ENCODE data around the gene KCNJ12.
"Not testable (repeated sequence)": the region's sequence is repeated elsewhere in the genome, so short reads cannot be mapped to it uniquely, and the experiment has no call there.

The KCNJ12 gene

DNA sequence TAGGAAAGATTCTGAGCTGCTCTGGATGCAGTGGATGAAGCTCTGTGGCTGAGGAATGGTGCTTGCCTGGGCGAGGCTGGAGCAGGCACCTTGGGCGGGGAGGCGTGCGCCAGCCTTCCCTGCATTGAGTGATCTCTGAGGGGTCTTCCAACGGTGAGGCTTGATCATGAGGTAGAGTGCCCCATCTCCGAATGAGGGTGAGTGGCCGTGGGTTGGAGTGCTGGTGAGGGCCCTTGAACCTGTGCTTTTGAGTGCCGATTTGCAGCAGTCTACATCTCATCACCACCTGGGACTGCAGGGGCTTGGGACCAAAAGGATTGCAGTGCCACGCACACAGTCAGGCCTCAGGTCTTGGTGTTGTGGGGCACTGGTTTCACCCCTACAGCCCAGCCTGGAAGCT lies 34.2 kb downstream of the KCNJ12 start:
- H3K4me3 ChIP-seq (ENCODE audit: control insufficient read depth, low read depth, low read length); DNase-seq (ENCODE audit: low read depth): not testable (repeated sequence)

DNA sequence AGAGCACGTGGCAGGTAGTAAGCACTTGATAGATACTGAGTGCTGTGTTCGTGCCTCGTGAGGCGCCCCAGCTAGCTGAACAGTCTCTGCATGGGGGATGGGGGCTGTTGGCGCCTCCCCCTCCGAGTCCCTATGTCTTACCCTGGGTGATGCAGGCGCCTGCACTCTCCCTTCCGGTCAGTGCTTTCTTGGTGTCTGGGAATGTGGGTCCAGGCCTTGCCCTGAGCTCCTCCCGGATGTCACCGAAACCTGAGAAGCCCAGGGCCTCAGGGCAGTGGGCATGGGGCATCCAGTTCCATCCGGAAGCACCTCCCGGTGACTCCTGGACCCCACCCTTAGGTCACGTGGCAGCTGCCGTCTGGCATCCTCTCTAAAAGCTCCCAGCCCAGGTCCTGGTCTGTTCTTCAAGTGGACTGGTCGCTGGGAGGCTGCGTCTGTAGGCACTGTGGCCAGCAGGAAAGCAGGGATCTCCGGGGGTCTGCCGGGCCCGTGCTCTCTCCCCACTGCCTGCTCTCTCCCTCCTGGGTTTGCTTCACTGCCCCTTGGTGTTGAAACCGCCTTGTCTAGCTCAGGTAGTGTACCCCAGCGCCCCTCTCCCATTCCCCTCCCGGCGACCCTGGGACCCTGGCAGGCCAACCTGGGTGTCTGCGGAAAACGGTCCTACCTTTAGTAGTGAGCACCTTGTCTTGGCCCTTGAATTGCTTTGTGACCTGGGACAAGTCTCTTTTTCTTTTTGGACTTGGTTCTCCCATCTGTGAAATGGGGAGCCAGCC lies 34.9 kb downstream of the KCNJ12 start:
- H3K4me3 ChIP-seq (ENCODE audit: control insufficient read depth, low read depth, low read length); DNase-seq (ENCODE audit: low read depth): not testable (repeated sequence)

DNA sequence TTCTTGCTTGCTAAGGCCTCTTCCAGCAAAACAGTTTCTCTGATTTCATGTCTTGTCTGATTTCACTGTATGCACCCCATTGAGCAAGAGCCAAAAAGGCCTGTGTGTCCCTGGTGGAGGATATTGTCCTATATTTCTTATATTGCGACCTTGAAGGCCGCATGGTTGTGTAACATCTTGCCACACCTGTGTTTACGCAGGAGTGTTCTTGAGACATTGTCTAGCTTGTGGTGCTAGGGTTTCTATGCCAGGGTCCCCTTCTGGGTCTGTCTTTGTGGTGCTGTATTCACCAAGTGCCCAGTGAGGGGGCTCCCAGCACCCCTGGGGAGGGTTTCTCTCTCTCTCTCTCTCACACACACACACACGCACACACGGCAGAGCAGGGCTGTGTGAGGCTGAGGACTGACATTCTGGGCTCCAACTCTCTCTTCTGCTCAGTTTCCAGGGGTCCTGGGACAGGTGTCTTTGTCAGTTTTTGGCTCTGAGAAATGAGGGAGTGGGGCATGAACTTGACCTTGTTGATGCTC lies 35.6 kb downstream of the KCNJ12 start:
- DNase-seq (ENCODE audit: low read depth); H3K4me3 ChIP-seq (ENCODE audit: control insufficient read depth, low read depth, low read length): not testable (repeated sequence)

DNA sequence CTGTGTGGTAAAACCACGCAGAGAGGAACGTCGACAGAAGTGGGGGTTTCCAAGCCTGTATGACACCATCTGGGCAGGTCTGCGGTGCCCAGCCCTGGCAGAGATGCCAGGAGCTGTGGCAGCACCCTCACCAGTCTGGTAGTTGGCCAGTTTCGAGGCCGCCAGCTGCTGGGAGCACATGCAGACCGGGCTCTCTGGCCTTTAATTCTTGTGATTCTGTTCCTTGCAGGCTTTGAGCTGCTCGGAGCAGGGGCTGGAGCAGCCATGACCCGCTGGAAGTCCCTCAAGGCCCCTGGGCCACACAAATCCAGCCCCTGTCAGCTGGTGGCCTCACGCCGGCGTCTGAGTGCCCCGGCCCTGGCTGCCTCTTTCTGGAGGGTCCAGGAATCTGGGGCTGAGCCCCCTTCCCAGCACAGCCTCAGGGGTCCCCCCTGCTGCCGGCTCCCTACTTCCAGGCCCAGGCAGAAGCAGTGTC lies 36.1 kb downstream of the KCNJ12 start:
- DNase-seq (ENCODE audit: low read depth); H3K4me3 ChIP-seq (ENCODE audit: control insufficient read depth, low read depth, low read length): not testable (repeated sequence)

DNA sequence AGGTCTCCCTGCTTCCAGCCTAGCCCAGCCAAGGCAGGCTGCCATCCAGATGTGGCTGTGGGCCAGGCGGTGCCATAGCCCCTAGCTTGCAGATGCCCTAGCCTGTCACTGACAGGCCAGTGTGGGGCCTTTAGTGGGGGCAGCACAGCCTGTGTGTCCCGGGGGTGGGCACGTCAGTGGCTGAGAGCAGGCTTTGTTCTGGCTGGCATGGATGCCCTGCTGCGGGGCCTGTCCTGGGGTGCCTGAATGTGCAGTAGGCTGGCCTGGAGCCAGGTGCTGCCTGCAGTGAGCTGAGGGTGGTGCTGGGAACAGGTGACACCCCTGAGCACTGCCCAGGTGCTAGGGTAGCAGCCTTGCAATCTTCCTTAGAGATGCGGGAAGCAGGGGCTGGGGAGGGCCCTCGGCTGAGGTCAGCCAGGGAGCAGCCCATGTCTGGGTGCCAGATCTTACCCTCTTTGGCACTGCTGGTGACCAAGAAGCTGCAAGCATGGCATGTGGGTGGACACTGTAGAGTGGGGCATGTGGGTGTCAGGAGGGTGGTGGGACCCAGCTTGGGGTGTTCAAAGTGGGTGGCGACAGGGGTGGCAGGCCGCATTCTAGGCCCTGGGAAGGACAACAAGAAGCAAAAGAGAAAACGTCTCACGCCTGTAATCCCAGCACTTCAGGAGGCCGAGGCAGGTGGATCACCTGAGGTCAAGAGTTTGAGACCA lies 37.6 kb downstream of the KCNJ12 start:
- not testable (repeated sequence) for H3K4me3 ChIP-seq (ENCODE audit: control insufficient read depth, low read depth, low read length); DNase-seq (ENCODE audit: low read depth)

DNA sequence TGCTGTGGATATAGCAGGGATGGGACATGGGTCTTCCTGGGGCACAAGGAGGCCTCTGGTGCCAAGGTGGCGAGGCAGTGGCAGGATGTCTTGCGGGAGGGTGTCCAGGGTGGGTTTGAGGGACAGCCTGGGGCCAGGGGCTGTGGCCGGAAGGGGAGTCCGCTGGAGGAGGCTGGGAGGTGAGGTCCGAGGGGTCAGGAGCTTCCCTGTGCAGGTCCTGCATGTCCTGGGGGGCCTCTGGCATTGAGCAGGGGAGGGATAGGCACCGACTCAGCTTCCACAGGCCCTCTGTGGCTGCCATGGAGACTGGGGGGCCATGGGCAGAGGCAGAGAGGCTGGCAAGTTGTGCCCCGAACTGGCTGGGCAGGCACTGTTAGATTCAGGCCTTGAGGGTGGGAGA lies 38.5 kb downstream of the KCNJ12 start:
- not testable (repeated sequence) for H3K4me3 ChIP-seq (ENCODE audit: control insufficient read depth, low read depth, low read length); DNase-seq (ENCODE audit: low read depth)

DNA sequence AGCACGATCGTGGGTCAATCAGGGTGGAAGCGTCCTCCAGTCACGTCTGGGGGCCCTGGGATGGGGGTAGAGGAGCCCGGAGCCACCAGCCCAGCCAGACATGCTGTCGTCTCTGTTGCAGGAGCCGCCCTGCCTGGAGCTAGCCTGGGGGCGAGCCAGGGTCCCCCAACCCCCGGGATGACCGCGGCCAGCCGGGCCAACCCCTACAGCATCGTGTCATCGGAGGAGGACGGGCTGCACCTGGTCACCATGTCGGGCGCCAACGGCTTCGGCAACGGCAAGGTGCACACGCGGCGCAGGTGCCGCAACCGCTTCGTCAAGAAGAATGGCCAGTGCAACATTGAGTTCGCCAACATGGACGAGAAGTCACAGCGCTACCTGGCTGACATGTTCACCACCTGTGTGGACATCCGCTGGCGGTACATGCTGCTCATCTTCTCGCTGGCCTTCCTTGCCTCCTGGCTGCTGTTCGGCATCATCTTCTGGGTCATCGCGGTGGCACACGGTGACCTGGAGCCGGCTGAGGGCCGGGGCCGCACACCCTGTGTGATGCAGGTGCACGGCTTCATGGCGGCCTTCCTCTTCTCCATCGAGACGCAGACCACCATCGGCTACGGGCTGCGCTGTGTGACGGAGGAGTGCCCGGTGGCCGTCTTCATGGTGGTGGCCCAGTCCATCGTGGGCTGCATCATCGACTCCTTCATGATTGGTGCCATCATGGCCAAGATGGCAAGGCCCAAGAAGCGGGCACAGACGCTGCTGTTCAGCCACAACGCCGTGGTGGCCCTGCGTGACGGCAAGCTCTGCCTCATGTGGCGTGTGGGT lies 39.2 kb downstream of the KCNJ12 start:
- not testable (repeated sequence) for H3K4me3 ChIP-seq (ENCODE audit: control insufficient read depth, low read depth, low read length); DNase-seq (ENCODE audit: low read depth)

DNA sequence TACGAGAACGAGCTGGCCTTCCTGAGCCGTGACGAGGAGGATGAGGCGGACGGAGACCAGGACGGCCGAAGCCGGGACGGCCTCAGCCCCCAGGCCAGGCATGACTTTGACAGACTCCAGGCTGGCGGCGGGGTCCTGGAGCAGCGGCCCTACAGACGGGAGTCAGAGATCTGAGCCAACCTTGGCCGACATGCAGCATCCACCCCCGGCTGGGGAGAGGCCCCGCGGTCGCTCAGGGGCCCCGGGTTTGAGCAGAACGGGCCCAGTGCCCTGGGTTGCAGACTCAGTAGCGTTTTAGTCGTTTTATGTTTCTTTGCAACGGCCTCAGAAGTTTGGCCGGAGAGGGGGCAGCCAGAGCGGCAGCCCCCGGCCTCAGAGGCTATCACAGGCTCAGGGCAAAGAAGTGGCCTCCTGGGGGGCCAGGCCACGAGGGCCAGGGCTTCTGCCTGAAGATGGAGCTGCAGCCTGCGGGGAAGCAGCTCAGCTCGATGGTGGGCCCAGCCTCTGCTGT lies 40.4 kb downstream of the KCNJ12 start:
- not testable (repeated sequence) for DNase-seq (ENCODE audit: low read depth)

DNA sequence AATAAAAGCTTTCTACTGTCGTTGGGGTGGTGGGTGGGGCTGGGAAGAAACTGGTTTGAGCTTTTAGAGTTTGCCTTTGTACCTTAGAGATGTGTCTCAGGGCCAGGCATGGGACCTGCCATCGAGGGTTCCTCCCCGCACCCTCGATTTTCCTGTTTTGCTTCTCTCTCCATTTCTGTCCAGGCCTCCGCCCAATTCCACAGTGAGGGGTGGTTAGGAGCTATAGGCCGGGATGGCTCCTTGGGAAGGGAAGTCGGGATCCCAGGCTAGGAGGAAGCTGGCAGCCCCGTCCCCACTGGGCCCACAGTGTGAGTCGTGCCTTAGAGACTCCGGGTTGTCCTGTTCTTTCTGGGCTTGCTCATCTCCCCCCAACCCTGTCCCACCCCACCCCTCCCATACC lies 41.2 kb downstream of the KCNJ12 start:
- H3K4me3 ChIP-seq (ENCODE audit: control insufficient read depth, low read depth, low read length); DNase-seq (ENCODE audit: low read depth): not testable (repeated sequence)

More for the DNA sequence above, 40.4 kb downstream of the KCNJ12 start:
- H3K4me3 ChIP-seq (ENCODE audit: control insufficient read depth, low read depth, low read length), result not testable (repeated sequence)

DNA sequence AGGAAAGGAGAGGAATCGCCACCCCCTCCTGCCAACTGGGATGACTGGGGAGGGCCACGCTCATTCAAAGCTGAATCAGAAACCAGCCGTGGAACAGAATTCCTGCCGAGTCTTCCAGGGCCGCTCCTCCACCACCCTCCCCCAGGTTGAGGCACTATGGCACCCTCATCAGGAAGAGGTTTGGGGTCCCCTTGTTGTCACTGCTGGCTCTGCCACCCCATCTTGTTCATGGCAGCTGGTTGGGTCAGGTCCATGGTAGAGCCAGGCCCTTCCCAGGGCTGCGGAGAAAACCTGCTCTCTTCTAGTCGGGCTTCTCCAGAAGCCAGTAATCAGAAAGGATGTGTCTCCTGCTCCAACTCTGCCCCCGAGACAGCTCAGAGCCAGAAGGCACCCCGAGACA lies 41.8 kb downstream of the KCNJ12 start:
- no peak overlapping the region for H3K4me3 ChIP-seq (ENCODE audit: control insufficient read depth, low read depth, low read length)
- TF ChIP-seq, protein P1, sequence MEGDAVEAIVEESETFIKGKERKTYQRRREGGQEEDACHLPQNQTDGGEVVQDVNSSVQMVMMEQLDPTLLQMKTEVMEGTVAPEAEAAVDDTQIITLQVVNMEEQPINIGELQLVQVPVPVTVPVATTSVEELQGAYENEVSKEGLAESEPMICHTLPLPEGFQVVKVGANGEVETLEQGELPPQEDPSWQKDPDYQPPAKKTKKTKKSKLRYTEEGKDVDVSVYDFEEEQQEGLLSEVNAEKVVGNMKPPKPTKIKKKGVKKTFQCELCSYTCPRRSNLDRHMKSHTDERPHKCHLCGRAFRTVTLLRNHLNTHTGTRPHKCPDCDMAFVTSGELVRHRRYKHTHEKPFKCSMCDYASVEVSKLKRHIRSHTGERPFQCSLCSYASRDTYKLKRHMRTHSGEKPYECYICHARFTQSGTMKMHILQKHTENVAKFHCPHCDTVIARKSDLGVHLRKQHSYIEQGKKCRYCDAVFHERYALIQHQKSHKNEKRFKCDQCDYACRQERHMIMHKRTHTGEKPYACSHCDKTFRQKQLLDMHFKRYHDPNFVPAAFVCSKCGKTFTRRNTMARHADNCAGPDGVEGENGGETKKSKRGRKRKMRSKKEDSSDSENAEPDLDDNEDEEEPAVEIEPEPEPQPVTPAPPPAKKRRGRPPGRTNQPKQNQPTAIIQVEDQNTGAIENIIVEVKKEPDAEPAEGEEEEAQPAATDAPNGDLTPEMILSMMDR (conservative IDR thresholded peaks at IDR 0.05; ENCODE audit: control insufficient read depth, insufficient read depth, low read depth, low read length), result no peak
- DNase-seq (ENCODE audit: low read depth), result no peak

DNA sequence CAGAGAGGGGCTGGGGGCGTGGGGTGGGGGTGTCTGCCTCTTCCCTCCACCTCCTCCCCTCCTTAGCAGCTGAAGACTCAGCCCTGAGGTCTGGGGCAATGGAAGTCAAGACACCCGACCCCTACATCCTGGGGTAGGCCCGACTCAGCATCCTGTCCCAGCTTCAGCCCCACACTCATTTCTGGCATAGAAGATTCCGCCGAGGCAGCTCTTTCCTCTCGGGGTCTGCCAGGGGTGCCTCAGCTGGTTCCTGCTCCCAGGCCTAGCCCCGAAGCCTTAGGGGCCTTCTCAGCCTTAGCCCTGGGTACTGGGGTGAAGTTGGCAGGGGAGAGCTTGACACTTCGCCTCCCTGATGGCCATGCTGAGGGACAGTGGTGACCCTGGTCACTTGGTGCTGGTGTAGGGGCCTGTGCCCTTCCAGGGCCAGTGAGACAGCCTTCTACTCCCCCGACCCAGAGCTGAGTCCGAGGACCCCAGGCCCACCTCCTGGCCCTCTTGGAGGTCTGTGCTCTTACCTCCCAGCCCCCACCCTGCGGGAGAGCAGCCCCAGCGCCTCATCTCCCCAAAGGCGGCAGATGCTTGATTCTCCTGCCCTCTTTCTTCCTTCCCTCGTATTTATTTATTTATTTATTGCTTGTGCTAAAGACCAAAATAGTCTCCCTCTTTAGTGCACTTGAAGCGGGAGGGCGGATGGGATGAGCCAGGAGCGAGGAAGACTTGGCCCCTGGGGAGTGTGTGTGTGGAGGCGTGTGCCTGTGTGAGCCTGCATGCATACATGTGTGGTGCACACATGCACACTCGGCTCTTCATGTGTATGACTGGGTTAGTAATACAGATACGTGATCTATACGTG lies 42.5 kb downstream of the KCNJ12 start:
- DNase-seq (ENCODE audit: low read depth), result no peak
- TF ChIP-seq, protein P1 (conservative IDR thresholded peaks at IDR 0.05; ENCODE audit: control insufficient read depth, insufficient read depth, low read depth, low read length), result no peak
- H3K4me3 ChIP-seq (ENCODE audit: control insufficient read depth, low read depth, low read length), result no peak overlapping the region

Data from fibroblast of mammary gland (primary cell).